ENCODE measurements around the gene SLC20A1. TPM values are rescaled to one million over a fixed set of nuclear protein-coding genes. Genes with fewer than 3 reads are reported as not detected.
A peak's percentile ranks its signal among the peaks of the same experiment; 100 is the strongest.
"Not testable (repeated sequence)": the region's sequence is repeated elsewhere in the genome, so short reads cannot be mapped to it uniquely, and the experiment has no call there.

Gene SLC20A1
- total and polyA plus RNA-seq, 4 donors: 26.2 to 51.4 (median 38.6) TPM

DNA sequence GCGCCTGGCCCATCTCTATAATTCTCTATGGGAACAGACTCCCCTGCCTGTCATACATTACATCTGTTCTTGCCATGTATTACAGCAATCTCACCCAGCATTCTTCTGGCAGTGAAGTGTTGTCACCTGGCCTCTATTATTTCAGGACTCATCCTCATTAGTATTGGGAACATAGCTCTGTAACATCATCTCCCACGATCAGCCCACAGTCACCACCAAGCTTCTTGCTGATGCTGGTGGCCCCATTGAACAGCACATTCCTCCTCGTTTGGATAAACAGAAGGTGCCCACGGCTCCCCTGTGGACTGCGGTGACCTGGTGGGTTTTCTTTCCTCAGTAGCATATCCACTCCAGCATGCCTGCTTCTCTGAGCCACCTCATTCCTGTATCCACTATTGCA lies 39.8 kb upstream of the SLC20A1 start:
- no peak overlapping the region for H3K27ac ChIP-seq (ENCODE audit: low read depth in 1 of 2, low read length in 1 of 2)
- TF ChIP-seq, protein P1, sequence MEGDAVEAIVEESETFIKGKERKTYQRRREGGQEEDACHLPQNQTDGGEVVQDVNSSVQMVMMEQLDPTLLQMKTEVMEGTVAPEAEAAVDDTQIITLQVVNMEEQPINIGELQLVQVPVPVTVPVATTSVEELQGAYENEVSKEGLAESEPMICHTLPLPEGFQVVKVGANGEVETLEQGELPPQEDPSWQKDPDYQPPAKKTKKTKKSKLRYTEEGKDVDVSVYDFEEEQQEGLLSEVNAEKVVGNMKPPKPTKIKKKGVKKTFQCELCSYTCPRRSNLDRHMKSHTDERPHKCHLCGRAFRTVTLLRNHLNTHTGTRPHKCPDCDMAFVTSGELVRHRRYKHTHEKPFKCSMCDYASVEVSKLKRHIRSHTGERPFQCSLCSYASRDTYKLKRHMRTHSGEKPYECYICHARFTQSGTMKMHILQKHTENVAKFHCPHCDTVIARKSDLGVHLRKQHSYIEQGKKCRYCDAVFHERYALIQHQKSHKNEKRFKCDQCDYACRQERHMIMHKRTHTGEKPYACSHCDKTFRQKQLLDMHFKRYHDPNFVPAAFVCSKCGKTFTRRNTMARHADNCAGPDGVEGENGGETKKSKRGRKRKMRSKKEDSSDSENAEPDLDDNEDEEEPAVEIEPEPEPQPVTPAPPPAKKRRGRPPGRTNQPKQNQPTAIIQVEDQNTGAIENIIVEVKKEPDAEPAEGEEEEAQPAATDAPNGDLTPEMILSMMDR (IDR thresholded peaks at IDR 0.05; ENCODE audit: control extremely low read depth, extremely low read depth): no peak
- DNase-seq: no peak
- WGBS, 2 donors: 85 to 92% methylated on average over 5 of the region's 5 CpGs
- no peaks in the 10 kb centered on the region for H3K27me3 ChIP-seq (ENCODE audit: control insufficient read depth in 3 of 3, insufficient read depth in 3 of 3, low read length in 2 of 3)
- H3K4me1 ChIP-seq (ENCODE audit: control insufficient read depth in 5 of 5, insufficient read depth in 5 of 5, low read length in 5 of 5): peaks cover 0 to 8% (median 0%) of the 10 kb centered on the region in 5 donors
- no peak overlapping the region for H3K9ac ChIP-seq (ENCODE audit: insufficient read depth in 1 of 2, low read length in 2 of 2)
- H3K9me3 ChIP-seq (ENCODE audit: control insufficient read depth in 4 of 4, insufficient read depth in 3 of 4, low read length in 3 of 4): no peaks in the 10 kb centered on the region
- no peaks in the 10 kb centered on the region for H3K36me3 ChIP-seq (ENCODE audit: control insufficient read depth in 4 of 4, insufficient read depth in 4 of 4, low read length in 4 of 4)
- H3K4me3 ChIP-seq: no peak overlapping the region
- no peak for ATAC-seq (ENCODE audit: insufficient read depth, low FRiP score)

DNA sequence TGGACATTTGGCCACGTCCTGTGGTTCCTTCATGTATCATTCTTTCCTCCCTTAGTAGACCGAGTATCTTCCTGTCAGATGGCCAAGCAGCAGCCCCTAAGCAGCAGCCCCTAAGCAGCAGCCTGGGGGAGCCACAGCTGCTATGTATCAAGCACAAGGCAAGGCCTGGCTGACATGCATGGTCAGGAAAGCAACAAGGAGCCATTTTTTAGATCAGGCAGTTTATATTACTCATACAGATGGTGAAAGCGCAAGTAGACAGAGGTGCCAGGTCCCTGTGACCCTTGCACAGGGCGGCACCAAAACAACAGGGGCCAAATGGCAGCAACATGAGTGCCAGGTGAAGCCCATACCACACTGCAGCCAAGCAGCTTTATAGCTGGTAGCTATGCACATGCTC lies 39.2 kb upstream of the SLC20A1 start:
- TF ChIP-seq, protein P1 (IDR thresholded peaks at IDR 0.05; ENCODE audit: control extremely low read depth, extremely low read depth): no peak
- 72 to 79% methylated on average over 4 of the region's 4 CpGs for WGBS, 2 donors
- Histone ChIP-seq H3K9me3 (ENCODE audit: control insufficient read depth in 4 of 4, insufficient read depth in 3 of 4, low read length in 3 of 4) (no peaks in the 10 kb centered on the region), H3K4me3 (no peak overlapping the region), H3K4me1 (ENCODE audit: control insufficient read depth in 5 of 5, insufficient read depth in 5 of 5, low read length in 5 of 5) (peaks cover 0 to 8% (median 0%) of the 10 kb centered on the region in 5 donors), H3K27ac (ENCODE audit: low read depth in 1 of 2, low read length in 1 of 2) (no peak overlapping the region), H3K36me3 (ENCODE audit: control insufficient read depth in 4 of 4, insufficient read depth in 4 of 4, low read length in 4 of 4) (no peaks in the 10 kb centered on the region), H3K9ac (ENCODE audit: insufficient read depth in 1 of 2, low read length in 2 of 2) (no peak overlapping the region), H3K27me3 (ENCODE audit: control insufficient read depth in 3 of 3, insufficient read depth in 3 of 3, low read length in 2 of 3) (no peaks in the 10 kb centered on the region)
- ATAC-seq (ENCODE audit: insufficient read depth, low FRiP score) (no peak), DNase-seq (peak; percentile 79 to 88 (median 79))

DNA sequence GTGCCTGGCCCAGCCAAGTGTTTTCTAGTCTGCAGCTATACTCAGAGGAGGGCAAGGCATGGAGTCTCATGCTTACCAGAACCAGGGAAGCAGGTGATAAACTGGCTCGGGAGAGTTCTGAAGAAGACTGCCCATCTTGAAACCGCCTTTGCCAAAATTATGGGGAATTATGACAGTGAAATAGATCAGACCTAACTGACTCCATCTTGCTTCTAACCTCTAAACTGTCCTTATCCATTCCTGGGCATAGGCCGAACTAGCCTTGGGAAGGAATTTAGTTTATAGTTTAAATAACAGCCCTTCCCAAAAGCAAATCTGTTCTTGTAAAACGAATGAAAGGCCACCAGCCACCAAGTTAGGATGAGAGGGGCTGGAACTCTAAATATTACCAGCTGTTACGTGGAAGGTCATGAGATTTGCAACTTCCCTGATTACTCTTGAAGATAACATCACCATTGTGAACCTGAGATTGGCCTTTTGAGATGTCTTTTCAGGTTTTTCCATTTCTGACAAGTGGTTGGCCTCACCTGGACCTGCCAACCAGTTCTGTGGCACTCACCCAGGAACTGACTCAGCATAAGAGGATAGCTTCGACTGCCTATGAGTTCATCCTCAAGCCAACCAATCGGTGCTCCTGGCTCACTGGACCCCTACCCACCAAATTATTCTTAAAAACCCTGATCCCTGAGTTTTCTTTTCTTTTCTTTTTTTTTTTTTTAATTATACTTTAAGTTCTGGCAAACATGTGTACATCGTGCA lies 37.9 kb upstream of the SLC20A1 start:
- no peak for ATAC-seq (ENCODE audit: insufficient read depth, low FRiP score)
- Histone ChIP-seq H3K9me3 (ENCODE audit: control insufficient read depth in 4 of 4, insufficient read depth in 3 of 4, low read length in 3 of 4) (no peaks in the 10 kb centered on the region), H3K27me3 (ENCODE audit: control insufficient read depth in 3 of 3, insufficient read depth in 3 of 3, low read length in 2 of 3) (no peaks in the 10 kb centered on the region), H3K9ac (ENCODE audit: insufficient read depth in 1 of 2, low read length in 2 of 2) (no peak overlapping the region), H3K27ac (ENCODE audit: low read depth in 1 of 2, low read length in 1 of 2) (no peak overlapping the region), H3K4me3 (no peak overlapping the region), H3K4me1 (ENCODE audit: control insufficient read depth in 5 of 5, insufficient read depth in 5 of 5, low read length in 5 of 5) (peaks cover 0 to 8% (median 0%) of the 10 kb centered on the region in 5 donors), H3K36me3 (ENCODE audit: control insufficient read depth in 4 of 4, insufficient read depth in 4 of 4, low read length in 4 of 4) (no peaks in the 10 kb centered on the region)
- WGBS, 2 donors: 87 to 90% methylated on average over 8 of the region's 8 CpGs
- no peak for DNase-seq
- TF ChIP-seq, protein P1 (IDR thresholded peaks at IDR 0.05; ENCODE audit: control extremely low read depth, extremely low read depth): no peak

DNA sequence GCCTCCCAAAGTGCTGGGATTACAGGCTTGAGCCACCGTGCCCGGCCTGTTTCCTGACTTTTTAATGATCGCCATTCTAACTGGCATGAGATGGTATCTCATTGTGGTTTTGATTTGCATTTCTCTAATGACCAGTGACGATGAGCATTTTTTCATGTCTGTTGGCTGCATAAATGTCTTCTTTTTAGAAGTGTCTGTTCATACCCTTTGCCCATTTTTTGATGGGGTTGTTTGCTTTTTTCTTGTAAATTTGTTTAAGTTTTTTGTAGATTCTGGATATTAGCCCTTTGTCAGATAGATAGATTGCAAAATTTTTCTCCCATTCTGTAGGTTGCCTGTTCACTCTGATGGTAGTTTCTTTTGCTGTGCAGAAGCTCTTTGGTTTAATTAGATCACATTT lies 36.4 kb upstream of the SLC20A1 start:
- H3K9me3 ChIP-seq (ENCODE audit: control insufficient read depth in 4 of 4, insufficient read depth in 3 of 4, low read length in 3 of 4); H3K9ac ChIP-seq (ENCODE audit: insufficient read depth in 1 of 2, low read length in 2 of 2); H3K27ac ChIP-seq (ENCODE audit: low read depth in 1 of 2, low read length in 1 of 2); ATAC-seq (ENCODE audit: insufficient read depth, low FRiP score); H3K4me1 ChIP-seq (ENCODE audit: control insufficient read depth in 5 of 5, insufficient read depth in 5 of 5, low read length in 5 of 5); DNase-seq; H3K27me3 ChIP-seq (ENCODE audit: control insufficient read depth in 3 of 3, insufficient read depth in 3 of 3, low read length in 2 of 3); H3K36me3 ChIP-seq (ENCODE audit: control insufficient read depth in 4 of 4, insufficient read depth in 4 of 4, low read length in 4 of 4); H3K4me3 ChIP-seq: not testable (repeated sequence)
- WGBS, 2 donors: 92% methylated on average over 4 of the region's 4 CpGs

DNA sequence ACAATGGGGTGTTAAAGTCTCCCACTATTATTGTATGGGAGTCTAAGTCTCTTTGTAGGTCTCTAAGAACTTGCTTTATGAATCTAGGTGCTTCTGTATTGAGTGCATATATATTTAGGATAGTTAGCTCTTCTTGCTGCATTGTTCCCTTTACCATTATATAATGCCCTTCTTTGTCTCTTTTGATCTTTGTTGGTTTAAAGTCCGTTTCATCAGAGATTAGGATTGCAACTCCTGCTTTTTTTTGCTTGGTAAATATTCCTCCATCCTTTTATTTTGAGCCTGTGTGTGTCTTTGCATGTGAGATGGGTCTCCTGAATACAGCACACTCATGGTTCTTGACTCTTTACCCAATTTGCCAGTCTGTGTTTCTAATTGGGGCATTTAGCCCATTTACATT lies 33.5 kb upstream of the SLC20A1 start:
- H3K36me3 ChIP-seq (ENCODE audit: control insufficient read depth in 4 of 4, insufficient read depth in 4 of 4, low read length in 4 of 4); H3K27me3 ChIP-seq (ENCODE audit: control insufficient read depth in 3 of 3, insufficient read depth in 3 of 3, low read length in 2 of 3); H3K27ac ChIP-seq (ENCODE audit: low read depth in 1 of 2, low read length in 1 of 2); H3K9me3 ChIP-seq (ENCODE audit: control insufficient read depth in 4 of 4, insufficient read depth in 3 of 4, low read length in 3 of 4); ATAC-seq (ENCODE audit: insufficient read depth, low FRiP score); H3K4me1 ChIP-seq (ENCODE audit: control insufficient read depth in 5 of 5, insufficient read depth in 5 of 5, low read length in 5 of 5); H3K9ac ChIP-seq (ENCODE audit: insufficient read depth in 1 of 2, low read length in 2 of 2); DNase-seq; H3K4me3 ChIP-seq: not testable (repeated sequence)
- 77 to 96% methylated on average over 1 of the region's 1 CpG for WGBS, 2 donors
